H9 (cell line): Measurements from ENCODE around the gene RNASEH2B. TPM values are rescaled to one million over a fixed set of nuclear protein-coding genes. Genes with fewer than 3 reads are reported as not detected.

ENCODE experiments used
- DNase-seq: peaks from one replicate; pipeline ENCODE4 v3.0.0-alpha.2; 2017
- H2AFZ ChIP-seq: one replicate; pipeline ENCODE4 v1.6.1; 2013; ENCODE audit warnings: mild to moderate bottlenecking, low read length, control low read depth, moderate library complexity
- H2AK5ac ChIP-seq: 2 replicates; pipeline ENCODE4 v1.6.1; 2013; ENCODE audit warnings: low read length, control low read depth, mixed read lengths; ENCODE audit not compliant: insufficient read length
- H2BK120ac ChIP-seq: one replicate; pipeline ENCODE4 v1.6.1; 2013; ENCODE audit warnings: low read depth, mild to moderate bottlenecking, low read length, control low read depth, inconsistent platforms; ENCODE audit not compliant: poor library complexity, severe bottlenecking
- H2BK12ac ChIP-seq: 2 replicates; pipeline ENCODE4 v1.6.1; 2013; ENCODE audit warnings: low read length, control low read depth, mixed read lengths, low read depth; ENCODE audit not compliant: insufficient read length
- H2BK15ac ChIP-seq: 2 replicates; pipeline ENCODE4 v1.6.1; 2013; ENCODE audit warnings: low read depth, low read length, control low read depth
- H2BK20ac ChIP-seq: one replicate; pipeline ENCODE4 v1.6.1; 2013; ENCODE audit warnings: low read depth, mild to moderate bottlenecking, low read length, control low read depth, inconsistent platforms; ENCODE audit not compliant: poor library complexity, severe bottlenecking
- H2BK5ac ChIP-seq: 2 replicates; pipeline ENCODE4 v1.6.1; 2013; ENCODE audit warnings: low read length, control low read depth, mixed read lengths; ENCODE audit not compliant: insufficient read length
- H3K14ac ChIP-seq: 2 replicates; pipeline ENCODE4 v1.6.1; 2013; ENCODE audit warnings: low read length, control low read depth; ENCODE audit not compliant: insufficient read depth
- H3K18ac ChIP-seq: 2 replicates; pipeline ENCODE4 v1.6.1; 2013; ENCODE audit warnings: low read depth, mild to moderate bottlenecking, mixed read lengths, low read length, control low read depth; ENCODE audit not compliant: insufficient read length
- H3K23ac ChIP-seq: 2 replicates; pipeline ENCODE4 v1.6.1; 2013; ENCODE audit warnings: low read length, control low read depth, mixed read lengths, low read depth; ENCODE audit not compliant: insufficient read length
- H3K23me2 ChIP-seq: 2 replicates; pipeline ENCODE4 v1.6.1; 2013; ENCODE audit warnings: low read depth, mild to moderate bottlenecking, mixed read lengths, low read length, control low read depth; ENCODE audit not compliant: insufficient read length, poor library complexity, severe bottlenecking
- H3K27ac ChIP-seq: 2 replicates; pipeline ENCODE4 v1.5.1; 2013; ENCODE audit warnings: low read length, control low read depth, mixed read lengths, low read depth; ENCODE audit not compliant: insufficient read length
- H3K27me3 ChIP-seq: 2 replicates; pipeline ENCODE4 v1.6.1; 2013; ENCODE audit warnings: low read length, control low read depth, inconsistent platforms; ENCODE audit not compliant: insufficient read depth
- H3K4ac ChIP-seq: 2 replicates; pipeline ENCODE4 v1.6.1; 2013; ENCODE audit warnings: low read depth, mild to moderate bottlenecking, control low read depth, inconsistent platforms, low read length, moderate library complexity
- H3K4me1 ChIP-seq: 2 replicates; pipeline ENCODE4 v1.6.1; 2013; ENCODE audit warnings: low read length, control low read depth, inconsistent platforms; ENCODE audit not compliant: insufficient read depth
- H3K4me2 ChIP-seq: 2 replicates; pipeline ENCODE4 v1.6.1; 2013; ENCODE audit warnings: low read length, control low read depth, mixed read lengths; ENCODE audit not compliant: insufficient read length, insufficient read depth
- H3K56ac ChIP-seq: 2 replicates; pipeline ENCODE4 v1.6.1; 2013; ENCODE audit warnings: low read depth, mild to moderate bottlenecking, mixed read lengths, low read length, control low read depth; ENCODE audit not compliant: insufficient read length
- H3K79me1 ChIP-seq: 2 replicates; pipeline ENCODE4 v1.6.1; 2013; ENCODE audit warnings: low read depth, mild to moderate bottlenecking, moderate library complexity, low read length, control low read depth, inconsistent platforms; ENCODE audit not compliant: insufficient read depth, poor library complexity, severe bottlenecking
- H3K79me2 ChIP-seq: 2 replicates; pipeline ENCODE4 v1.6.1; 2013; ENCODE audit warnings: low read length, control low read depth, inconsistent platforms; ENCODE audit not compliant: insufficient read depth
- H3K9ac ChIP-seq: 2 replicates; pipeline ENCODE4 v1.6.1; 2013; ENCODE audit warnings: low read length, control low read depth, mixed read lengths; ENCODE audit not compliant: insufficient read length; ENCODE audit errors: extremely low read depth
- H3K9me3 ChIP-seq: one replicate; pipeline ENCODE4 v1.6.1; 2013; ENCODE audit warnings: low read depth, low read length, inconsistent platforms; ENCODE audit not compliant: control insufficient read depth
- H3T11ph ChIP-seq: one replicate; pipeline ENCODE4 v1.6.1; 2013; ENCODE audit warnings: mild to moderate bottlenecking, low read length, control low read depth, inconsistent platforms
- H4K20me1 ChIP-seq: one replicate; pipeline ENCODE4 v1.6.1; 2013; ENCODE audit not compliant: control insufficient read depth, insufficient read length, insufficient read depth
- H4K5ac ChIP-seq: 2 replicates; pipeline ENCODE4 v1.6.1; 2013; ENCODE audit warnings: low read depth, mild to moderate bottlenecking, mixed read lengths, low read length, control low read depth; ENCODE audit not compliant: insufficient read length
- H4K8ac ChIP-seq: replicated peaks from 2 replicates; pipeline ENCODE4 v1.6.1; 2013; ENCODE audit warnings: low read length, control low read depth, mixed read lengths, low read depth; ENCODE audit not compliant: insufficient read length
- H4K91ac ChIP-seq: 2 replicates; pipeline ENCODE4 v1.6.1; 2013; ENCODE audit warnings: low read depth, mild to moderate bottlenecking, moderate library complexity, mixed read lengths, low read length, control low read depth; ENCODE audit not compliant: insufficient read length
- H3K27ac Mint-ChIP-seq, 3 experiments: 2 replicates in 2 of 3; 3 replicates in 1 of 3; pipeline ENCODE4 v1.8.0; 2020 to 2021; ENCODE audit warnings: mixed read lengths in 3 of 3, mild to moderate bottlenecking in 1 of 3, moderate library complexity in 1 of 3
- H3K27me3 Mint-ChIP-seq: 2 replicates; pipeline ENCODE4 v1.8.0; 2021; ENCODE audit warnings: low read depth, mild to moderate bottlenecking, moderate library complexity, mixed read lengths
- H3K36me3 Mint-ChIP-seq, 3 experiments: 2 replicates in 2 of 3; 3 replicates in 1 of 3; pipeline ENCODE4 v1.8.0; 2020 to 2021; ENCODE audit warnings: low read depth in 3 of 3, mixed read lengths in 3 of 3; ENCODE audit not compliant: insufficient read depth in 1 of 3
- H3K4me1 Mint-ChIP-seq, 2 experiments: 2 replicates each; pipeline ENCODE4 v1.8.0; 2020; ENCODE audit warnings: mixed read lengths in 2 of 2
- H3K4me3 Mint-ChIP-seq, 2 experiments: 2 replicates in 1 of 2; 3 replicates in 1 of 2; pipeline ENCODE4 v1.8.0; 2020 to 2021; ENCODE audit warnings: mild to moderate bottlenecking in 2 of 2, mixed read lengths in 2 of 2, moderate library complexity in 1 of 2
- H3K9me3 Mint-ChIP-seq, 2 experiments: 2 replicates in 1 of 2; 3 replicates in 1 of 2; pipeline ENCODE4 v1.8.0; 2020; ENCODE audit warnings: mild to moderate bottlenecking in 2 of 2, mixed read lengths in 2 of 2, moderate library complexity in 1 of 2
- WGBS: extraction: QIAGEN DNeasy Blood & Tissue Kit; methylation state at CpG from one replicate; pipeline ENCODE4 v1.1.7; 2013; ENCODE audit warnings: missing lambda C conversion rate, low lambda C conversion rate, mixed read lengths; ENCODE audit not compliant: insufficient read length; ENCODE audit errors: extremely low coverage; 5-methylcytosine and 5-hydroxymethylcytosine counted together
- total RNA-seq: library from RNA; stranded (reverse); gene quantifications from 2 replicates; pipeline ENCODE4 v1.2.1, GENCODE V29; 2021
- TF ChIP-seq, protein P1 (sequence below): fragments of 200-600 bp; sonication (generic); conservative IDR thresholded peaks from 3 replicates; pipeline ENCODE4 v1.8.0; 2021; ENCODE audit warnings: antibody characterized with exemption, mild to moderate bottlenecking

Gene RNASEH2B
- total RNA-seq, 1 experiment from 2014 or later, result 53.9 TPM

- DNase-seq, result no peak
- H4K20me1 ChIP-seq, result no peaks in the 10 kb centered on the region
- no CpG with 5 or more reads among the region's 7 CpGs for WGBS
- no peaks in the 10 kb centered on the region for H3K79me2 ChIP-seq
- no peak overlapping the region for H4K8ac ChIP-seq
- H3K9ac ChIP-seq, result no peak overlapping the region
- no peak overlapping the region for H3K56ac ChIP-seq
- no peak overlapping the region for H3K23ac ChIP-seq
- no peak overlapping the region for H2AK5ac ChIP-seq
- H4K5ac ChIP-seq, result no peak overlapping the region
- no peaks in the 10 kb centered on the region for H3K79me1 ChIP-seq
- Mint-ChIP-seq H3K9me3 (no peaks in the 10 kb centered on the region), H3K27ac (no peak overlapping the region), H3K4me3 (no peak overlapping the region), H3K27me3 (peaks cover 3% of the 10 kb centered on the region), H3K36me3 (no peaks in the 10 kb centered on the region), H3K4me1 (peaks cover 25 to 26% of the 10 kb centered on the region in 2 experiments)
- no peak overlapping the region for H2AFZ ChIP-seq
- no peaks in the 10 kb centered on the region for H3K9me3 ChIP-seq
- H3K14ac ChIP-seq, result no peak overlapping the region
- H4K91ac ChIP-seq, result no peak overlapping the region
- H3K4ac ChIP-seq, result no peak overlapping the region
- no peaks in the 10 kb centered on the region for H3K23me2 ChIP-seq
- no peak overlapping the region for H2BK5ac ChIP-seq
- TF ChIP-seq, protein P1, sequence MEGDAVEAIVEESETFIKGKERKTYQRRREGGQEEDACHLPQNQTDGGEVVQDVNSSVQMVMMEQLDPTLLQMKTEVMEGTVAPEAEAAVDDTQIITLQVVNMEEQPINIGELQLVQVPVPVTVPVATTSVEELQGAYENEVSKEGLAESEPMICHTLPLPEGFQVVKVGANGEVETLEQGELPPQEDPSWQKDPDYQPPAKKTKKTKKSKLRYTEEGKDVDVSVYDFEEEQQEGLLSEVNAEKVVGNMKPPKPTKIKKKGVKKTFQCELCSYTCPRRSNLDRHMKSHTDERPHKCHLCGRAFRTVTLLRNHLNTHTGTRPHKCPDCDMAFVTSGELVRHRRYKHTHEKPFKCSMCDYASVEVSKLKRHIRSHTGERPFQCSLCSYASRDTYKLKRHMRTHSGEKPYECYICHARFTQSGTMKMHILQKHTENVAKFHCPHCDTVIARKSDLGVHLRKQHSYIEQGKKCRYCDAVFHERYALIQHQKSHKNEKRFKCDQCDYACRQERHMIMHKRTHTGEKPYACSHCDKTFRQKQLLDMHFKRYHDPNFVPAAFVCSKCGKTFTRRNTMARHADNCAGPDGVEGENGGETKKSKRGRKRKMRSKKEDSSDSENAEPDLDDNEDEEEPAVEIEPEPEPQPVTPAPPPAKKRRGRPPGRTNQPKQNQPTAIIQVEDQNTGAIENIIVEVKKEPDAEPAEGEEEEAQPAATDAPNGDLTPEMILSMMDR, result no peak
- H2BK20ac ChIP-seq, result no peak overlapping the region
- 0 out of 2 replicates have a peak, but pooled peaks cover 2% of the 10 kb centered on the region for H3K4me1 ChIP-seq
- no peak overlapping the region for H3K18ac ChIP-seq
- no peak overlapping the region for H2BK15ac ChIP-seq
- no peak overlapping the region for H3K4me2 ChIP-seq
- H2BK12ac ChIP-seq, result no peak overlapping the region
- no peak overlapping the region for H3K27ac ChIP-seq
- no peak overlapping the region for H2BK120ac ChIP-seq
- no peaks in the 10 kb centered on the region for H3K27me3 ChIP-seq
- H3T11ph ChIP-seq, result no peak overlapping the region
Observed at GRCh38 chr13:50999641-51000040, 90.0 kb downstream of the RNASEH2B start.
